Midbrain (tissue), 1 donor: ENCODE data around the gene B3GALT6.
"Not testable (repeated sequence)": the region's sequence is repeated elsewhere in the genome, so short reads cannot be mapped to it uniquely, and the experiment has no call there.

Experiments
- DNase-seq: peaks from one replicate; lab custom pipeline; 2025; lab: John Stamatoyannopoulos, UW

B3GALT6 gene

DNA sequence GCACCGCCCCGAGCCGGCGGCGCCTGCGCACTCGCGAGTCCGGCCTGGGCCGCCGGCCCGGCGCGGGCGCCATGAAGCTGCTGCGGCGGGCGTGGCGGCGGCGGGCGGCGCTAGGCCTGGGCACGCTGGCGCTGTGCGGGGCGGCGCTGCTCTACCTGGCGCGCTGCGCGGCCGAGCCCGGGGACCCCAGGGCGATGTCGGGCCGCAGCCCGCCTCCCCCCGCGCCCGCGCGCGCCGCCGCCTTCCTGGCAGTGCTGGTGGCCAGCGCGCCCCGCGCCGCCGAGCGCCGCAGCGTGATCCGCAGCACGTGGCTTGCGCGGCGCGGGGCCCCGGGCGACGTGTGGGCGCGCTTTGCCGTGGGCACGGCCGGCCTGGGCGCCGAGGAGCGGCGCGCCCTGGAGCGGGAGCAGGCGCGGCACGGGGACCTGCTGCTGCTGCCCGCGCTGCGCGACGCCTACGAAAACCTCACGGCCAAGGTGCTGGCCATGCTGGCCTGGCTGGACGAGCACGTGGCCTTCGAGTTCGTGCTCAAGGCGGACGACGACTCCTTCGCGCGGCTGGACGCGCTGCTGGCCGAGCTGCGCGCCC, at the start of gene B3GALT6:
Gene B3GALT6, plus strand, starts transcription at position 30 of the 588 bp plus-strand sequence. Its CDS starts 42 bp downstream, at position 72.
- DNase-seq: no peak

DNA sequence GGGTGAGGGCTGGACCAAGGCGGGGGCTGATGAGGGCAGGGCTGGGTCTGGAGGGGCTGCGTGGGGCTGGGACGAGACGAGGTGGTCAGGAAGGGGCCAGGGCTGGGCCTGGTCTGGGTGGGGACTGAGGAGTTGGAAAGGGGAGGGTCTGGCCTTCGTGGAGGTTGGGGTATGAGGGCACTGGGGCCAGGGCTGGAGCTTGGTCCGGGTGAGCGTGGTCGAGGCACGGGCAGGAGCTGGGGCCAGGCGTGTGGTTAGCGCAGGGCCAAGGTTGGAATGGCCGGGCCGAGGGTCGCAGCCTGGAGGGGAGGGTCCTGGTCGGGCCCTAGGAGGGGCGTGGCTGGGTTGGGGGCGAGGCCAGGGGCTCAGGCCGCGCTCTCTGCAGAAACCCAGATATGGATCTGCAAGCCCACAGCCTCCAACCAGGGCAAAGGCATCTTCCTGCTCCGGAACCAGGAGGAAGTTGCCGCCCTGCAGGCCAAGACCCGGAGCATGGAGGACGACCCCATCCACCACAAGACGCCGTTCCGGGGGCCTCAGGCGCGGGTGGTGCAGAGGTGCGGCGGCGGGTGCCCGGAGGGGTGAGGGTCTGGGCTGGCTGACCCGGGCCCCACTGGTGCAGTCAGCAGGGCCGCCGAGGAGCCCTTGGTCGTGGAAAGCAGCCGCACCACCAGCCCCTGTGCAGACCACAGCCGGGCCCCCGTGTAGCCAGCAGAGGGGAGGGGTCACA, 49.4 kb upstream of the B3GALT6 start:
- DNase-seq: no peak

DNA sequence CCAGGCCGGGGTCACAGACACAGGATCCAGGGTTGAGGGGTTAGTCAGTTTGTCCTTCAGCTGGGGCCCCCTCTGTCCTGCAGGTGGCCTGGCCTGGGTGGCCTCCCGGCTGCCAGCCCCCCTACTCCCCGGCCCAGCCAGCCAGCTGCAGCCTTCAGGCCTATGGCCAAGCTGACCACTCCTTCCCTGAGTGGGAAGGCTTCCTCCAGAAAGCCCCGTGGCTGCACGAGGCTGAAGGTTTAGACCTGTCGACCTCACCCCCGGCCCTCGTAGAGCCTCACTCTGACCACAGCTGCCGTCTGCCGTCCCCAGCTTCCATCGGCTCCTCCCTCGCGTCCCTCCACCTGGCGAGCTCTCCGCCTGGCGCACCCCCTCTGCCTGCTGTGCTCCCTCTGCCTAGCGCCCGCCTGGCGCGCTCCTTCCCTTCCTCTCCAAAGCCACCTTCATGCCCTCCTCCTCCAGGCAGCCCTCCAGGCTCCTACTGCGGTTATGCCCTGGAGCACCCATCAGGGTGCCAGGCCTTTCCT, 48.8 kb upstream of the B3GALT6 start:
- DNase-seq: no peak

DNA sequence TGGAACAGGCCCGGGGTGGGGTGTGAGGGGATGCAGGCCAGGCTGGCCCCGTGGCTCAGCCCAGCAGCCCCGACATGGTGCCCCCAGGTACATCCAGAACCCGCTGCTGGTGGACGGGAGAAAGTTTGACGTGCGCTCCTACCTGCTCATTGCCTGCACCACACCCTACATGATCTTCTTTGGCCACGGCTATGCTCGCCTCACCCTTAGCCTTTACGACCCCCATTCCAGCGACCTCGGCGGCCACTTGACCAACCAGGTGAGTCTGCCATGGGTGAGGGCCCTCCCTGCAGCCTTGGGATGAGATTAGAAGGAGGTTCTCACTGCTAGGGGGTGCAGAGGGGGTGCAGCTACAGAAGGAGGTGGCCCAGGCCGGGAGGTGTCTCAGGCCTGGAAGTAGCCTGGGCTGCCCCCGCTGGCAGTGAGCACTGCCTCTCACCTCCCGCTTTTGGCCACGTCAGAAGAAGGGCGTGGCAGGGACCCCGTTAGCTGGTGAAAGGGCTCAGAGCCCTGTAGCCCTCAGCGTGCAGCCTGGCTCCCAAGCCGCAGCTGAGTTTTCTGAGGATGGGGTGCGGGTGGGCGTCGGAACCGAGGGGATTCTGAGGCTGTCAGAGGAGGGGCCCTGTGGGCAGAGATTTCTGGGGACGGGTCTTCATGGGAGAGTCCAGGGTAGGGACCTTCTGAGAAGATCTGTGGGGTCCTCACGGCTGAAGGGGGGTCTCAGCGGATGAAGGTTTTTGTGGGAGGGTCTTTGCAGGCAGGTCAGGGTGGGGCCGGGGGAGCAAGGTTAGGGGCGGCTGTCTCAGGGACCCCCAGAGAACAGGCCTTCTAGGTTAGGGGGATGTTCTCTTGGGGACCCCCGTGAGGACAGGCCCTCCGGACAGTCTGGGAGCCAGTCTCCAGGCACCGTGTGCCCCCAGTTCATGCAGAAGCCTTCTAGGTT, 47.9 kb upstream of the B3GALT6 start:
- DNase-seq: no peak

DNA sequence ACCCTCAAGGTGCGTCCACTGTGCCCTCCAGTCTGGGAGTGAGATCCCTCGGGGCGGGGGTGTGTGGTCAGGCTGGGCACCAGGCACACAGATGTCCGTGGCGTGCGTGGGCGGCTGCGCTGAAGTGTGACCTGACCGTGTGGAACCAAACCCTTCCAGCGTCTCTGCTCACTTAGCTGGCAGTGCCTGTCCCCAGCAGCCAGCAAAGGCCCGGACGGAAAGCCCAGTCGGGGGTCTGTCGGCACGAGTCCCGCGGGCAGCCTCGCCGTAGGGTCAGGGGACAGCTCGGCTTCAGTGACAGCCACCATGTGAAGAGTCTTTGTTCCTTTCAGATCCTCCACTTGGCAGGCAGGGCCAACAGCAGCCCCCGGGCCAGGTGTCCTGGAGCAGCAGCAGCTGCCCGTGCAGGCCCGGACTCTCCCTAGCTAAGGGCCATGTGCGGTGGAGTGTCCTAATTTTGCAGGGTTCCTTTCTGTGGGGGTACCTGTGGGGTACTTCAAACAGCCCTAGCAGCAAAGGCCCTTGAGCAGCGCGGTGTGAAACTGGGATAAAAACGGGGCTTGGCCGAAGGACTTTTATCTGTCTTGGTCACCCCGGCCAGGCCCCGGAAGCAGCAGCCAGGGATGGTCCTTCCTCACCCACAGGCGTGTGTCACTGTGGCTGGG, 46.8 kb upstream of the B3GALT6 start:
- peak; percentile 17 for DNase-seq

DNA sequence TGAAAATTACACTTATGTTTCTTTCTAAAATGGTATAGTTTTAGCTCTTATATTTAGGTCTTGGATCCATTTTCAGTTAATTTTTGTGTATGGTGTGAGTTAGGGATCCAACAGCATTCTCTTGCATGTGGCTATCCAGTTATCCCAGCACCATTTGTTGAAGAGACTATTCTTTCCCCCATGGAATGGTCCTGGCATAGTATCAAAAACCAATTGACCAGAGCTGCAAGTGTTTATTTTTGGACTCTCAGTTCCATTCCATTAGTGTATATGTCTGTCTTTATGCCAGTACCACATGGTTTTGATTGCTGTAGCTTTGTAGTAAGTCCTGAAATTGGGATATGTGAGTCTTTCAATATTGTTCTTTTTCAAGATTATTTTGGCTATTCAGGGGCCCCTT, 44.1 kb upstream of the B3GALT6 start:
- DNase-seq: no peak

DNA sequence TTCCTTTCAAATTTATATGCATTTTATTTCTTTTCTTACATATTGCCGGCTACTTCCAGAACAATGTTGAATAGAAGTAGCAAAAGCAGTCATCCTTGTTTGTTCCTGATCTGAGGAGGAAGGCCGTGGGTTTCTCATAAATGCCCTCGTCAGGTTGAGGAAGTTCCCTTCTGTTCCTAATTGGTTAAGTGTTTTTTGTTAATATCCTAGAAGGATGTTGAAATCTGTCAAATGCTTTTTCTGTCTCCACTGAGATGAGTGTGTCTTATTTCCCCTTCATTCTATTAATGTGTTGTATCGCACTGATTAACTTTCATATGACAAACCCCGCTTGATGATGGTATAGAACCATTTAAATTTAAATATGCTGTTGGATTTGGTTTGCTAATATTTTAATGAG, 42.9 kb upstream of the B3GALT6 start:
- DNase-seq: no peak

DNA sequence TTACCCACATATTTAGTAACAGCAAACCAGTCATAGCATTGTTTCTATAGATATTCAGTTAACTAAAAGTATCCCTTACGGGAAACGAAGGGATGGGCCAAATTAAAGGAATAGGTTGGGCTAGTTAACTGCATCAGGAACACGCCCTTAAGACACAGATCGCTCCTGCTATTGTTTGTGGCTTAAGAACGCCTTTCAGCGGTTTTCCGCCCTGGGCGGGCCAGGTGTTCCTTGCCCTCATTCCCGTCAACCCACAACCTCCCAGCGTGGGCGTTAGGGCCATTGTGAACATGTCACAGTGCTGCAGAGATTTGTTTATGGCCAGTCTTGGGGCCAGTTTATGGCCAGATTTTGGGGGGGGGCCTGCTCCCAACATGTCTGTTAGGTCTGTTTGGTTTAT, 40.3 kb upstream of the B3GALT6 start:
- DNase-seq: no peak

DNA sequence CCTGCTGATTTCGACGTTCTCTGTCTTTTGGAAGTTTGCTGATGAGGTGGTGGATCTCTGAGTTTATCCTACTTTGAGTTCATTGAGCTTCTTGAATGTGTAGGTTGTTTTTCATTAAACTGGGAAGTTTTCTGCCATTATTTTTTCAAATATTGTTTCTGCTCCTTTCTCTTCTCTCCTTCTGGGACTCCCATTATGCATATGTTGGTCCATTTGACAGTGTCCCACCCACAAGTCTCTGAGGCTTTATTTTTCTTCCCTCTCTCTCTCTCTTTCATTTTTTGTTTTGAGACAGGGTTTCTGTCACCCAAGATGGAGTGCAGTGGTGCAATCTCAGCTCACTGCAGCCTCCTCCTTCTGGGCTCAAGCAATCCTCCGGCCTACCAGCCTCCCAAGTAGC, 37.3 kb upstream of the B3GALT6 start:
- no peak for DNase-seq

DNA sequence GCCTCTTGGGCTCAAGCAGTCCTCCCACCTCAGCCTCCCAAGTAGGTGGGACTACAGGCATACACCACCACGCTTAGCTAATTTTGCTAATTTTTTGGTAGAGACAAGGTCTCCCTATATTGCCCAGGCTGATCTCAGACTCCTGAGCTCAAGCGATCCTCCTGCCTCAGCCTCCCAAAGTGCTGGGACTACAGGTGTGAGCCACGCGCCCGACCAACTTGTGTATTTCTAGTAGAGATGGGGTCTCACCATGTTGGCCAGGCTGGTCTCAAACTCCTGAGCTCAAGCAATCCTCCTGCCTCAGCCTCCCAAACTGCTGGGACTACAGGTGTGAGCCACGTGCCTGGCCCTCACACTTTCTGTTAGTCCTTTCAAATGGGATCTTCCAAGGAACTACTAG, 36.3 kb upstream of the B3GALT6 start:
- not testable (repeated sequence) for DNase-seq

DNA sequence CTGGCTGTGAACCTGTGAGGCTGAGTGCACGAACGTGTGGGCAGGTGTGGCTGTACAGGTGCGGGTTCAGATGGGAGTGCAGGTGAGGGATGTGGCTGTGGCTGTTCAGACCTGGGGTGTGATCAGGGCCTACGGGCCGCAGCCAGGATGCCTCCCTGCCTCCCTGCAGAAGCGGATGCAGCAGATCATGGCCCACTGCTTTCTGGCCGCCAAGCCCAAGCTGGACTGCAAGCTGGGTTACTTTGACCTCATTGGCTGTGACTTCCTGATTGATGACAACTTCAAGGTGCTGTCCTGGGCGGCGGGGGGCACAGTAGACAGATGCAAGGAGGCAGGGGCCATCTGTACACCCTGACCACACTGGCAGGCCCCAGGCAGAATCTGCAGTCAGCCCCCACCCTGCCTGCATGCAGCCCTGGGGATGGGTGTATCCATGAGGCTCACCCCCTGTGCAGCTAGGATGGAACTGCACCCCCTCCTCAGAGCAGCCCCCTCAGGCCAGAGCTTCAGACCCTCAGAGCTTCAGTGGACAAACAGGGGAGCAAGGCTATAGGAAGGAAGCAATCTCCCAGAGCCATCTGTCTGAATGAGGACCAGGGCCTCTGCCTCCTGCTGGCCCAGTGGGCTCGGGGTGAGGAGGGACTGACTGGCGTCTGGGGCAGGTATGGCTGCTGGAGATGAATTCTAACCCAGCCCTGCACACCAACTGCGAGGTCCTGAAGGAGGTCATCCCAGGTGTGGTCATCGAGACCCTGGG, 35.4 kb upstream of the B3GALT6 start:
- no peak for DNase-seq

DNA sequence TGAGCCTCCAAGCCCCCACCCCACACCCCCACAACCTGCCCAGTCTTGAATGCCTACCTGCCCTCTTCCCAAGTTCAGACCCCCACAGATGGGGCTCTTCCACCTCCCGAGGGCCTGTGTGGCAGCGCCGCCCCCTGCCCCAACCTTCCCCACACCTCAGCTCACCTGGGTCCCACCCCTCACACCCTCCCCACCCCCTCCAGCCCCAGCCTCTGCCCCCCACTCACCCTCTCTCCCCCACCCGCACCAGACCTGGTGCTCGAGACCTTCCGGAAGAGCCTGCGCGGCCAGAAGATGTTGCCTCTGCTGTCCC, 34.9 kb upstream of the B3GALT6 start:
- DNase-seq: no peak

DNA sequence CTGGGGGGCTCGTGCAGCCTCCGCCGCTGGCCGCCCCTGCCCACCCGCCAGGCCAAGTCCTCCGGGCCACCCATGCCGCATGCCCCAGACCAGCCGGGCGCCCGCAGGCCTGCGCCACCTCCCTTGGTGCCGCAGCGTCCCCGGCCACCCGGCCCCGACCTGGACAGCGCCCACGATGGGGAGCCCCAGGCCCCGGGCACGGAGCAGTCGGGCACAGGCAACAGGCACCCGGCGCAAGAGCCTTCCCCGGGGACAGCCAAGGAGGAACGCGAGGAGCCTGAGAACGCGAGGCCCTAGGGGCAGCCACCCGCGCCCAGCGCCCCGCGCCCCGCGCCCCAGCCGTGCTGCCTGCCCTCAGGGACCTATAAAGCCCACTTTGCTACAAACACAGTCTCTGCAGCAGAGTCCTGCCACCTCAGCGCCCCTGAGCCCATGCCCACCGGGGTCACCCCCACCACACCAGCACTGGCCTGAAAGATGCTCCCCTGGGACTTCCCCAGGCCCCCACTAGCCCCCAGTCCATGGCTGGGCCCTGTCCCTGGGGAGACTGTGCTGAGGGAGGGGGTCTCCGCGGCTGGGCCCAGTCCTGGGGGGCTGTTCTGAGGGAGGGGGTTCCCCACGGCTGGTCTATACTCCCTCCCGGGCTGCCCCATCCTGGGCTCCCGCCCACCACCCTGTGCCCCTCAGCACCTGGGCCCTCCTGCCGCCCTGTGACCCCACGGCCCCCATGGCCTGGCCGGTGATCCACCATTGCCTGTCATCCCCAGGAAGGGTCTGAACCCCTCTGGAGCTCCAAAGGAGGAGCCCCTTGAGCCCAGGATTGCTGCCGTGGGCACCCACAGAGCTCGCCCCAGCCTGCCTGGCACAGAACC, 34.2 kb upstream of the B3GALT6 start:
- DNase-seq: no peak

DNA sequence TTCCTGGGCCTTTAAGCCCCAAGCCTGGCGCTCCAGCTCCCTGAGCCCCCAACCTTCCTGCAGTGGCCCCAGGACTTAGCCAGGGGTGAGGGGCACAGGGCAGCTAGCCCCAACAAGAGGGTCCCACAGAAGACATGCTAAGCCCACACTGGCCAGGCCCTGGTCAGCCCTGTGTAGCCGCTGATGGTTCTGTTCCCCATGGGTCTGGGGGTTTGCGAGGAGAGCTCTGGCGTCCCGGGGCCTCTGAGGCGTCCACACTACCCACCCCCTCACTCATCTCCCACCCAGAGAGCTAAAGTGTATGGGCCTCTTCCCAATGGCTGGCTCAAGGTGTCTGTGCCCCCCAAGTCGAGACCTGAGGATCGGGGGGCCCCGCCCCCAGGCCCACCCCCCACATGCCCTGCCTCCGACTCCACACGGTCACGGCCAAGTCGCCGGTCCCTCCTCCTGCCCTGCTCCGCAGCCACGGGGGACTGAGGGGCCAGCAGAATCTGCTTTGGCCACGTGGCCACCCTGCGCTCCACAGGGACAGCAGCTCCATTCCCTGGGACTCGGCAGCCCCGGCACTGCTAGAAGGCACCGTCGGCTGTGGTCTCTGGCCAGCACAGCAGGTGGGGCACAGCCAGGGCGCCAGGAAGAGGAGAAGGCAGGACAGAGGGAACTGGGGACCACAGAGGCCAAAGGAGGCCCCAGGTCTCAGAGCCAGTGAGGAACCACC, 33.5 kb upstream of the B3GALT6 start:
- no peak for DNase-seq

DNA sequence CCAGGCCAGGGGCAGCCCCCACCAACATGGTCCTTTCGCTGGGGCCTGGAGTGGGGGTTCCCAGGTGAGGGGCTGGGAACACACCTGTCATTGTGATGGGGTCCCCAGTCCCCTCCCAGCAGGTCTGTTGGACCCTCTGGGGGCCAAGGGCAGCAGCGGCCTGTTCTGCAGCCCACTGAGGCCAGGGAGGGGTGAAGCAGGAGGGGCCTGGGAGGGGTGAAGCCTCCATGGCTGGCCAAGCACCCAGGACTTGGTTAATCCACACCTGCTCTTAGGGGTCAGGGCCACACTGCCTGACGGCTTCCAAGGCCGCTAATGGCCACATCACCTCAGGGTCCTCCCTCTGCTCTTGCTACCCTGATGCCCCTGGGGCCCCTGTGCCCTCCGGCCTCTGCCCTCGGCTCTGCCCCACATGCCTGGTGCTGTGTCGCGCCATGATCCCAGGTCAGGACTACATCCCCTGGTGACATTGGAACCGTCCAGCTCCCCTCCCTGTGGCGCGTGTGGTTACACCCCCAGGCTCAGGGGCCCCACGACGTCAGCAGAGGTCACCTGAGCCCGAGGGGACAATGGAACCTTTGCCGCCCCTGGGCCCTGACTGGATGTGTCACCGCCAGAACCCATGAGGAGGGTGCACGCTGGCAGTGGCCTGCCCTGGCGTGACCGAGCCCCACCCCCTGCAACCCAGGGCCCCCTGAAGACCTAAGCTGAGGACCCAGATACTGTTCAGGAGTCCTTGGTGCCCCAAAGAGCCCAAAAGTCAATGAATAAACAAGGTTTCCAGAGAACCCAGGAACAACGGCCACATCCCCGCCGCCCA, 32.7 kb upstream of the B3GALT6 start:
- DNase-seq: no peak

DNA sequence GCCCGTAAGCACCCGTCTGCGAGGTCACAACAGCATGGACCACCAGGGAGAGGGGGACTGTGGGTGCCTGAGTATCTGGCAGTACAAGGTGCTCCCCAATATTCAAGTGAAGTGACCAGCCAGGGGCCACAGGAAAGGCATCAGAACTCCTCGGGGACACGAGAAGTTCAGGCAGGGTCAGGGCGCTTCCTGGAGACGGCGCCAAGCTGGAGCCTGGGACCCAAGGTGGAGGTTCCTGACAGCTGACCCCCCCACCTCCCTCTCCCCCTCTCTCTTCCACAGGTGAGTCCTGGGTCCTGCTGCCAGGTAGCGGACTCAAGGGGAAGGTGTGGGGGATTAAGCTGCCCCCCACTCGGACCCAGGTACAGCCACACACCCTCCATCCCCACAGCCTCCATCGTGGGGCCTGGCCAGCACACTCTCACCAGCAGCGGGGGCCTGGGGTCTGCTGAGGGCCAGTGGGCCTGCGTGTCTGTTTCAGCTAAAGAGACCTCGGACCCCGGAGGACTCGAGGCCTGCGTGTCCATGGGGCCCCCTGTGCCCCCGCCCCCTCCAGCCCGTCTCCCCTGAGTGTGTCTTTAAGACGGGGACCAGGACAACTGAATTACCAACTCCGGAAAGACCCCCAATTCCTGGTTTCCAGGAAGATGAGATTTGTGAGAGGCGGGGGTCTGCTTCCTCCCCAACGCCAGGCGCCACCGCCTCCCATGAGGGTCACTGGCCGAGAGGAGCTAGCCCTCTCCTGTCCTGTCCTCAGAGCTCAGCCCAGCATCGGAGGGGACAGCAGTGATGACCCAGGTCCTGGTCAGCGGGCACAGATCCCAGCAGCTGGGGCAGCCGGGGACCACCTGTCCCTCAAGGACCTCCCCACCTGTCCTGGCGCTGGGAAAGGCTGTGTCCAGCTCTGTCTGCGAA, 31.8 kb upstream of the B3GALT6 start:
- DNase-seq: no peak

DNA sequence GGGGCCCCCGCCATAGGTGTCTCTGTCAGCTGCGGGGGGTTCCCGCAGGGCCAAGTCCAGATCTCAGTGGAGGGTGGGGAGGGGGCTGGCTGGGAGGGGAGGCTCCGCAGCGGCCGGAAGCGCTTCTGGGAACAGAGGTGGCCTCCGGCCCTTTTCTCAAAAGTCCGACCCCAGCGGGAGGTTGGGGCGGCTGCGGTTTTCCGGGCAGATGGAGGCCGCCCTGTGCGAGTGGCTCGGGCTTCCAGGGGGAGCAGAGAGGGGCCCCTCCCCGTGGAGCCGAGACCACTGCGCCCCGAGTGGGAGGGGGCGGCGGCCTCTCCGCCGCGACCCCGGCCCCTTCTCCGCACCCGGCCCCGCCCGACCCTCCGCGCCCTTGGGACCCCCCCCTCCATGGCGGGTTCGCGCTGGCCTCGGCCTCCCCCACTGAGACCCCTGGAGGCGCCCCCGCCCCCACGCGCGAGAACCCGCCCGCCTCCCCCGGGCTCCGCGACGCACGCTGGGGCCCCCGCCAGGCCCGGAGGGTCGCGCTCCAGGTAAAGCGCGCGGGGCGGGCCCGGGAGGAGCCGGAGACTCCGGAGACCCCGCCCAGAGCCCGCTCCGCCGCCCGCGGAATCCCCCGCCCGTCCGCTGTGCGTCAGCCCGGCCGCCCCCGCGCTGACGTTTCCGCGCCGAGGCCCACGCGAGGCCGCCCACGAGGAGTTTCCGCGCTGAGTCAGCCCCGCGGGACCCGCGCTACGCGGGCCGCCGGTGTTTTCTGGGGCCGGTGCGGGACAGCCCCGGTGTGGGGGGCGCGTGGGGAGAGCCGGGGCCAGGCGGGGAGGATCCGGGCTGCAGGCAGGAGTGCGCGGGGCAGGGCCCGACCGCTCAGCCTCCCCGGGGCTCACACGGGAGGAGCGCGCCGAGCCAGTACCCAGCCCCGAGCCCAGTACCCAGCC, 30.9 kb upstream of the B3GALT6 start:
- DNase-seq: no peak
